HepG2 (cell line): ENCODE results near the gene RICTOR. TPM values are rescaled to one million over a fixed set of nuclear protein-coding genes. Genes with fewer than 3 reads are reported as not detected.
A peak's percentile ranks its signal among the peaks of the same experiment; 100 is the strongest.

Experiments used
- CBX2 ChIP-seq, 2 experiments: fragments of 200-600 bp in 1 of 2; sonication (generic); formaldehyde crosslinking in 1 of 2; IDR thresholded peaks; 2 replicates each; pipeline versions ENCODE4 v1.7.0 to v1.8.1; 2018 to 2022; ENCODE audit warnings: low read depth in 2 of 2, low read length in 1 of 2, mild to moderate bottlenecking in 1 of 2, missing genetic modification reagents in 1 of 2
- DMAP1 ChIP-seq: IDR thresholded peaks from 2 replicates; pipeline ENCODE4 v1.6.1; 2016
- FOXM1 ChIP-seq: sonication (generic); formaldehyde crosslinking; IDR thresholded peaks from 2 replicates; pipeline ENCODE4 v1.5.0; 2020; ENCODE audit warnings: missing genetic modification reagents
- GTF2F1 ChIP-seq: fragments of 150-350 bp; IDR thresholded peaks from 2 replicates; pipeline ENCODE4 v1.6.1; 2014; ENCODE audit warnings: low read length
- KLF13 ChIP-seq: sonication (generic); formaldehyde crosslinking; IDR thresholded peaks from 2 replicates; pipeline ENCODE4 v1.4.0; 2020; ENCODE audit warnings: mild to moderate bottlenecking, missing genetic modification reagents
- MBNL3 ChIP-seq: fragments of 250-450 bp; sonication (Bioruptor Pico); conservative IDR thresholded peaks from 2 replicates; pipeline ENCODE4 v1.8.0; 2022; ENCODE audit warnings: mild to moderate bottlenecking, inconsistent platforms
- MTA1 ChIP-seq: sonication (generic); formaldehyde crosslinking; IDR thresholded peaks from 2 replicates; pipeline ENCODE4 v1.4.0; 2020; ENCODE audit warnings: missing genetic modification reagents, mild to moderate bottlenecking, borderline replicate concordance
- MTF2 ChIP-seq: sonication (generic); formaldehyde crosslinking; IDR thresholded peaks from 2 replicates; pipeline ENCODE4 v1.5.0; 2020; ENCODE audit warnings: missing genetic modification reagents, borderline replicate concordance
- REXO4 ChIP-seq: sonication (generic); formaldehyde crosslinking; IDR thresholded peaks from 2 replicates; pipeline ENCODE4 v1.8.0; 2022; ENCODE audit warnings: missing genetic modification reagents, mild to moderate bottlenecking, borderline replicate concordance
- RFXAP ChIP-seq: sonication (generic); formaldehyde crosslinking; IDR thresholded peaks from 2 replicates; pipeline ENCODE4 v1.4.0; 2020; ENCODE audit warnings: missing genetic modification reagents, borderline replicate concordance
- SETDB1 ChIP-seq: sonication (generic); formaldehyde crosslinking; IDR thresholded peaks from 2 replicates; pipeline ENCODE4 v1.5.1; 2020; ENCODE audit warnings: missing genetic modification reagents, mild to moderate bottlenecking, borderline replicate concordance
- SP140L ChIP-seq: sonication (generic); formaldehyde crosslinking; IDR thresholded peaks from 2 replicates; pipeline ENCODE4 v1.4.0; 2020; ENCODE audit warnings: missing genetic modification reagents, borderline replicate concordance
- SP2 ChIP-seq: sonication (generic); formaldehyde crosslinking; IDR thresholded peaks from 2 replicates; pipeline ENCODE4 v1.5.1; 2020; ENCODE audit warnings: mild to moderate bottlenecking, missing genetic modification reagents
- SP5 ChIP-seq: IDR thresholded peaks from 2 replicates; pipeline ENCODE4 v1.6.1; 2016; ENCODE audit warnings: low read depth, borderline replicate concordance
- ZBTB7B ChIP-seq: sonication (generic); formaldehyde crosslinking; IDR thresholded peaks from 2 replicates; pipeline ENCODE4 v1.4.0; 2020; ENCODE audit warnings: missing genetic modification reagents
- ZC3H13 ChIP-seq: sonication (generic); formaldehyde crosslinking; IDR thresholded peaks from 2 replicates; pipeline ENCODE4 v1.8.1; 2023; ENCODE audit warnings: mild to moderate bottlenecking, missing genetic modification reagents, moderate library complexity
- ZMYM4 ChIP-seq: sonication (generic); formaldehyde crosslinking; IDR thresholded peaks from 2 replicates; pipeline ENCODE4 v1.8.1; 2023; ENCODE audit warnings: mild to moderate bottlenecking, missing genetic modification reagents
- ZNF230 ChIP-seq: sonication (generic); formaldehyde crosslinking; IDR thresholded peaks from 2 replicates; pipeline ENCODE4 v1.4.0; 2020; ENCODE audit warnings: mild to moderate bottlenecking, missing genetic modification reagents
- ZNF543 ChIP-seq: sonication (generic); formaldehyde crosslinking; IDR thresholded peaks from 2 replicates; pipeline ENCODE4 v1.4.0; 2020; ENCODE audit warnings: mild to moderate bottlenecking, missing genetic modification reagents
- ZNF615 ChIP-seq: sonication (generic); formaldehyde crosslinking; IDR thresholded peaks from 2 replicates; pipeline ENCODE4 v1.5.0; 2020; ENCODE audit warnings: mild to moderate bottlenecking, missing genetic modification reagents, borderline replicate concordance
- ZNF629 ChIP-seq: sonication (generic); formaldehyde crosslinking; conservative IDR thresholded peaks from 2 replicates; pipeline ENCODE4 v1.5.0; 2020; ENCODE audit warnings: missing genetic modification reagents
- ZNF7 ChIP-seq: IDR thresholded peaks from 2 replicates; pipeline ENCODE4 v1.6.1; 2016; ENCODE audit warnings: missing biosample characterization, missing genetic modification reagents
- ZNF781 ChIP-seq: sonication (generic); formaldehyde crosslinking; IDR thresholded peaks from 2 replicates; pipeline ENCODE4 v1.5.1; 2020; ENCODE audit warnings: borderline replicate concordance, mild to moderate bottlenecking, missing genetic modification reagents; ENCODE audit errors: not compliant biosample characterization
- polyA plus RNA-seq, 8 experiments: library from polyadenylated mRNA; depleted of rRNA in 3 of 8; stranded (reverse) in 7 of 8; unstranded in 1 of 8; fragments of >200 nt; fragmentation: Illumina TruSeq in 4 of 8; extraction: Trizol in 4 of 8; gene quantifications; 2 replicates each; pipeline versions ENCODE4 v1.2.1 to v1.2.3, GENCODE V29; 2011 to 2016; ENCODE audit warnings: low read depth in 4 of 8, missing spikeins in 1 of 8, mixed read lengths in 1 of 8; ENCODE audit not compliant: insufficient read depth in 1 of 8
- total RNA-seq, 5 experiments: library from RNA; depleted of rRNA; stranded (reverse); fragments of >200 nt; fragmentation: Illumina TruSeq; extraction: Trizol; gene quantifications; 2 replicates each; pipeline ENCODE4 v1.2.3, GENCODE V29; 2016; ENCODE audit warnings: low read depth in 1 of 5
- TF ChIP-seq, protein P1 (sequence below): IDR thresholded peaks from 2 replicates; pipeline ENCODE4 v1.6.1; 2016; ENCODE audit warnings: low read depth
- TF ChIP-seq, protein P2 (sequence below): sonication (generic); formaldehyde crosslinking; IDR thresholded peaks from 2 replicates; pipeline ENCODE4 v1.4.0; 2020; ENCODE audit warnings: missing genetic modification reagents
- TF ChIP-seq, protein P3 (sequence below): sonication (generic); formaldehyde crosslinking; IDR thresholded peaks from 2 replicates; pipeline ENCODE4 v1.5.1; 2020; ENCODE audit warnings: mild to moderate bottlenecking, missing genetic modification reagents, borderline replicate concordance

RICTOR gene
- total and polyA plus RNA-seq, 2 of the 13 experiments (the other 11 are each of a cell fraction or from before 2014, with no cell fraction given): 10.7 to 15.4 TPM

DNA sequence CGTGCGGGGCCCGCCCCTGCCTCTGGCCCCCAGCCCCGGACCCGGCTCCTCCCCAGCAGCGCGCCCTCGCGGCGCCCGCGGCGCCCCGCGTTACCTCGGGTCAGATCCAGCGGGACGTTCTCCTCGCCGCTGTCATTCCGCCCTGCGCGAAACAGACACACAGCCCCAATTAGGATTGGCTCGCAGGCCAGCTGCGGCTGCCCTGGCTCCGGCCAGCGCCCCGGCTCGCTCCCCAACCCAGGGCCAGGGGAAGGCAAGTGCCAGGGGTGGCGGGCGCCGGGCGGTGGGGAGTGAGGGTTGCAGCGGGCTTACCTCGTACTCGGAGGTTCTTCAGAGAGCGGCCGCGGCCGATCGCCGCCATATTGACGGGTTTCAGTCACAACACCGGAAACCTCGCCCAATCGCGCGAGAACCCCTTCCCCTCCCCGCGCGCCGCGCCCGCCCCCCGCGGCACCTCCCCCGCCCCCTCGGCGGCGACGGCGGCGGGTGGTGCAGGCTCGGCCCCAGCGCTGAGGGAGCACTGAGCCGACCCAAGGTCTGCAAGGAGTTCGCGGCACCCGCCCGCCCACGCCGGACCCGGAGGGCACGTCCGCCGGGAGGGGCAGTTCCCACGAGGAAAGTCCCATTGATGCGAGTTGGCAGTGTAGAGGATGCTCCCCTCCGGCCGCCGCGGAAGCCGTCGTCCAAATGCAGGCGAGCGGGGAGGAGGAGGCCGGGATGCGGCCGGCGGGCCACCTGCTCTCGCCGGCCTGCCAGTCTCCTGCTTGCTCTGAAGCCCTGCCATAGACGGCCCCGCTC lies at the start of gene RICTOR (continued):
- TF ChIP-seq SP140L: no peak
- no peak for TF ChIP-seq MBNL3 (CRISPR knock-in tag)
- no peak for TF ChIP-seq SETDB1 (CRISPR knock-in tag)
- peak; percentile 44; the same call in 1 of the 2 replicates for TF ChIP-seq RFXAP (CRISPR knock-in tag)
- TF ChIP-seq ZC3H13: peak; percentile 38; the same call in 1 of the 2 replicates
- 0 out of 2 replicates have a peak, but pooled peaks have one; percentile 9 for TF ChIP-seq ZNF7 (CRISPR knock-in tag)
- no peak for TF ChIP-seq ZNF781 (CRISPR knock-in tag)
- TF ChIP-seq ZMYM4 (CRISPR knock-in tag): peak; percentile 68
- peak; percentile 61 for TF ChIP-seq ZNF543 (CRISPR knock-in tag)
- TF ChIP-seq FOXM1 (CRISPR knock-in tag): no peak
- TF ChIP-seq SP5 (CRISPR knock-in tag): peak; percentile 50
- no peak for TF ChIP-seq ZNF629 (CRISPR knock-in tag)
- TF ChIP-seq REXO4 (CRISPR knock-in tag): no peak
- TF ChIP-seq ZNF615 (CRISPR knock-in tag): no peak; the same call in 1 of the 2 replicates
- TF ChIP-seq, protein P1, sequence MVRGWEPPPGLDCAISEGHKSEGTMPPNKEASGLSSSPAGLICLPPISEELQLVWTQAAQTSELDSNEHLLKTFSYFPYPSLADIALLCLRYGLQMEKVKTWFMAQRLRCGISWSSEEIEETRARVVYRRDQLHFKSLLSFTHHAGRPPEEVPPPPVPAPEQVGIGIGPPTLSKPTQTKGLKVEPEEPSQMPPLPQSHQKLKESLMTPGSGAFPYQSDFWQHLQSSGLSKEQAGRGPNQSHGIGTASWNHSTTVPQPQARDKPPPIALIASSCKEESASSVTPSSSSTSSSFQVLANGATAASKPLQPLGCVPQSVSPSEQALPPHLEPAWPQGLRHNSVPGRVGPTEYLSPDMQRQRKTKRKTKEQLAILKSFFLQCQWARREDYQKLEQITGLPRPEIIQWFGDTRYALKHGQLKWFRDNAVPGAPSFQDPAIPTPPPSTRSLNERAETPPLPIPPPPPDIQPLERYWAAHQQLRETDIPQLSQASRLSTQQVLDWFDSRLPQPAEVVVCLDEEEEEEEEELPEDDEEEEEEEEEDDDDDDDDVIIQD (CRISPR knock-in tag): no peak
- TF ChIP-seq, protein P2, sequence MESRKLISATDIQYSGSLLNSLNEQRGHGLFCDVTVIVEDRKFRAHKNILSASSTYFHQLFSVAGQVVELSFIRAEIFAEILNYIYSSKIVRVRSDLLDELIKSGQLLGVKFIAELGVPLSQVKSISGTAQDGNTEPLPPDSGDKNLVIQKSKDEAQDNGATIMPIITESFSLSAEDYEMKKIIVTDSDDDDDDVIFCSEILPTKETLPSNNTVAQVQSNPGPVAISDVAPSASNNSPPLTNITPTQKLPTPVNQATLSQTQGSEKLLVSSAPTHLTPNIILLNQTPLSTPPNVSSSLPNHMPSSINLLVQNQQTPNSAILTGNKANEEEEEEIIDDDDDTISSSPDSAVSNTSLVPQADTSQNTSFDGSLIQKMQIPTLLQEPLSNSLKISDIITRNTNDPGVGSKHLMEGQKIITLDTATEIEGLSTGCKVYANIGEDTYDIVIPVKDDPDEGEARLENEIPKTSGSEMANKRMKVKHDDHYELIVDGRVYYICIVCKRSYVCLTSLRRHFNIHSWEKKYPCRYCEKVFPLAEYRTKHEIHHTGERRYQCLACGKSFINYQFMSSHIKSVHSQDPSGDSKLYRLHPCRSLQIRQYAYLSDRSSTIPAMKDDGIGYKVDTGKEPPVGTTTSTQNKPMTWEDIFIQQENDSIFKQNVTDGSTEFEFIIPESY: no peak
- no peak for TF ChIP-seq MTF2 (CRISPR knock-in tag)
- TF ChIP-seq, protein P3, sequence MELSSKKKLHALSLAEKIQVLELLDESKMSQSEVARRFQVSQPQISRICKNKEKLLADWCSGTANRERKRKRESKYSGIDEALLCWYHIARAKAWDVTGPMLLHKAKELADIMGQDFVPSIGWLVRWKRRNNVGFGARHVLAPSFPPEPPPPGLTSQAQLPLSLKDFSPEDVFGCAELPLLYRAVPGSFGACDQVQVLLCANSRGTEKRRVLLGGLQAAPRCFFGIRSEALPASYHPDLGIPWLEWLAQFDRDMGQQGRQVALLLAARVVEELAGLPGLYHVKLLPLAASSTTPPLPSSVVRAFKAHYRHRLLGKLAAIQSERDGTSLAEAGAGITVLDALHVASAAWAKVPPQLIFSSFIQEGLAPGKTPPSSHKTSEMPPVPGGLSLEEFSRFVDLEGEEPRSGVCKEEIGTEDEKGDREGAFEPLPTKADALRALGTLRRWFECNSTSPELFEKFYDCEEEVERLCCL (CRISPR knock-in tag): peak; percentile 31; the same call in 1 of the 2 replicates
- peak; percentile 70; the same call in 1 of the 2 replicates for TF ChIP-seq DMAP1 (CRISPR knock-in tag)
- no peak for TF ChIP-seq GTF2F1
- TF ChIP-seq CBX2 (IDR thresholded peaks at IDR 0.05; ENCODE audit: low read depth, low read length): no peak
- no peak for TF ChIP-seq CBX2 (CRISPR knock-in tag; IDR thresholded peaks at IDR 0.05; ENCODE audit: low read depth)
- TF ChIP-seq ZNF230 (CRISPR knock-in tag): no peak
- 0 out of 2 replicates have a peak, but pooled peaks have one; percentile 22 for TF ChIP-seq KLF13 (CRISPR knock-in tag)
- peak; percentile 10; the same call in 1 of the 2 replicates for TF ChIP-seq ZBTB7B (CRISPR knock-in tag)
- TF ChIP-seq SP2 (CRISPR knock-in tag): 0 out of 2 replicates have a peak, but pooled peaks have one; percentile 23
- TF ChIP-seq MTA1 (CRISPR knock-in tag): no peak
